HepG2 (cell line): ENCODE measurements around the gene SQOR. TPM values are rescaled to one million over a fixed set of nuclear protein-coding genes. Genes with fewer than 3 reads are reported as not detected.

Experiments used
- CBX5 ChIP-seq: sonication (generic); formaldehyde crosslinking; IDR thresholded peaks from 2 replicates; pipeline ENCODE4 v1.4.0; 2020; ENCODE audit warnings: missing genetic modification reagents, borderline replicate concordance
- DRAP1 ChIP-seq: IDR thresholded peaks from 2 replicates; pipeline ENCODE4 v1.6.1; 2016; ENCODE audit warnings: missing genetic modification reagents, missing compliant biosample characterization
- FOSL2 ChIP-seq: sonication (generic); formaldehyde crosslinking; IDR thresholded peaks from 2 replicates; pipeline ENCODE4 v1.4.0; 2020; ENCODE audit warnings: missing genetic modification reagents
- FOXO1 ChIP-seq: sonication (generic); formaldehyde crosslinking; IDR thresholded peaks from 2 replicates; pipeline ENCODE4 v1.4.0; 2020; ENCODE audit warnings: missing genetic modification reagents
- FOXP4 ChIP-seq: sonication (generic); formaldehyde crosslinking; IDR thresholded peaks from 2 replicates; pipeline ENCODE4 v1.4.0; 2020; ENCODE audit warnings: missing genetic modification reagents
- GATAD1 ChIP-seq: IDR thresholded peaks from 2 replicates; pipeline ENCODE4 v1.6.1; 2016; ENCODE audit warnings: missing genetic modification reagents, missing compliant biosample characterization
- HOXA9 ChIP-seq: sonication (generic); formaldehyde crosslinking; IDR thresholded peaks from 2 replicates; pipeline ENCODE4 v1.8.1; 2022; ENCODE audit warnings: missing genetic modification reagents, mild to moderate bottlenecking, moderate library complexity, borderline replicate concordance
- KAT8 ChIP-seq: IDR thresholded peaks from 2 replicates; pipeline ENCODE4 v1.6.1; 2016; ENCODE audit warnings: missing genetic modification reagents, missing compliant biosample characterization
- KDM5B ChIP-seq: sonication (generic); formaldehyde crosslinking; IDR thresholded peaks from 2 replicates; pipeline ENCODE4 v1.4.0; 2020; ENCODE audit warnings: missing genetic modification reagents, mild to moderate bottlenecking, borderline replicate concordance
- MYC ChIP-seq: sonication (generic); formaldehyde crosslinking; IDR thresholded peaks from 2 replicates; pipeline ENCODE4 v1.9.0; 2021; ENCODE audit warnings: missing genetic modification reagents, borderline replicate concordance
- PITX1 ChIP-seq: sonication (generic); formaldehyde crosslinking; IDR thresholded peaks from 2 replicates; pipeline ENCODE4 v1.5.1; 2020; ENCODE audit warnings: mild to moderate bottlenecking, missing genetic modification reagents
- RFX3 ChIP-seq: IDR thresholded peaks from 2 replicates; pipeline ENCODE4 v1.6.1; 2016; ENCODE audit warnings: missing biosample characterization, missing genetic modification reagents
- RXRB ChIP-seq: IDR thresholded peaks from 2 replicates; pipeline ENCODE4 v1.6.1; 2016; ENCODE audit warnings: borderline replicate concordance, missing genetic modification reagents, missing compliant biosample characterization
- SMAD1 ChIP-seq: sonication (generic); formaldehyde crosslinking; IDR thresholded peaks from 2 replicates; pipeline ENCODE4 v1.4.0; 2020; ENCODE audit warnings: missing genetic modification reagents, low read depth, mild to moderate bottlenecking, borderline replicate concordance
- SOX5 ChIP-seq: IDR thresholded peaks from 2 replicates; pipeline ENCODE4 v1.6.1; 2016; ENCODE audit warnings: borderline replicate concordance
- THAP11 ChIP-seq: IDR thresholded peaks from 2 replicates; pipeline ENCODE4 v1.6.1; 2016; ENCODE audit warnings: missing biosample characterization, missing genetic modification reagents
- THRA ChIP-seq: sonication (generic); formaldehyde crosslinking; IDR thresholded peaks from 2 replicates; pipeline ENCODE4 v1.4.0; 2020; ENCODE audit warnings: missing genetic modification reagents, borderline replicate concordance
- TRIM24 ChIP-seq: sonication (generic); formaldehyde crosslinking; IDR thresholded peaks from 2 replicates; pipeline ENCODE4 v1.8.0; 2022; ENCODE audit warnings: mild to moderate bottlenecking, missing genetic modification reagents
- ZFX ChIP-seq: sonication (generic); formaldehyde crosslinking; IDR thresholded peaks from 2 replicates; pipeline ENCODE4 v1.4.0; 2020; ENCODE audit warnings: mild to moderate bottlenecking, low read depth, missing genetic modification reagents, moderate library complexity
- ZKSCAN5 ChIP-seq: sonication (generic); formaldehyde crosslinking; IDR thresholded peaks from 2 replicates; pipeline ENCODE4 v1.5.1; 2020; ENCODE audit warnings: mild to moderate bottlenecking, missing genetic modification reagents
- ZNF792 ChIP-seq: IDR thresholded peaks from 2 replicates; pipeline ENCODE4 v1.6.1; 2016
- polyA plus RNA-seq, 8 experiments: library from polyadenylated mRNA; depleted of rRNA in 3 of 8; stranded (reverse) in 7 of 8; unstranded in 1 of 8; fragments of >200 nt; fragmentation: Illumina TruSeq in 4 of 8; extraction: Trizol in 4 of 8; gene quantifications; 2 replicates each; pipeline versions ENCODE4 v1.2.1 to v1.2.3, GENCODE V29; 2011 to 2016; ENCODE audit warnings: low read depth in 4 of 8, missing spikeins in 1 of 8, mixed read lengths in 1 of 8; ENCODE audit not compliant: insufficient read depth in 1 of 8
- total RNA-seq, 5 experiments: library from RNA; depleted of rRNA; stranded (reverse); fragments of >200 nt; fragmentation: Illumina TruSeq; extraction: Trizol; gene quantifications; 2 replicates each; pipeline ENCODE4 v1.2.3, GENCODE V29; 2016; ENCODE audit warnings: low read depth in 1 of 5
- TF ChIP-seq, protein P1 (sequence below): IDR thresholded peaks from 2 replicates; pipeline ENCODE4 v1.6.1; 2016; ENCODE audit warnings: mild to moderate bottlenecking
- TF ChIP-seq, protein P2 (sequence below): IDR thresholded peaks from 2 replicates; pipeline ENCODE4 v1.6.1; 2012; ENCODE audit warnings: low read depth, low read length, improper control_type of control experiment
- TF ChIP-seq, protein P3 (sequence below), 2 experiments: fragments of 450-650 bp in 1 of 2; sonication (generic) in 1 of 2; formaldehyde crosslinking; IDR thresholded peaks; 2 replicates each; pipeline versions ENCODE4 v1.5.0 to v1.8.0; 2020 to 2022; ENCODE audit warnings: mild to moderate bottlenecking in 1 of 2, missing genetic modification reagents in 1 of 2

The SQOR gene
- total and polyA plus RNA-seq, 2 of the 13 experiments (the other 11 are each of a cell fraction or from before 2014, with no cell fraction given) = 19.3 to 19.4 TPM

GRCh38 chr15:45641374-45641781 is 6.5 kb downstream of the SQOR start (continued):
- TF ChIP-seq THRA (CRISPR knock-in tag) = no peak; the same call in 1 of the 2 replicates
- TF ChIP-seq, protein P1, sequence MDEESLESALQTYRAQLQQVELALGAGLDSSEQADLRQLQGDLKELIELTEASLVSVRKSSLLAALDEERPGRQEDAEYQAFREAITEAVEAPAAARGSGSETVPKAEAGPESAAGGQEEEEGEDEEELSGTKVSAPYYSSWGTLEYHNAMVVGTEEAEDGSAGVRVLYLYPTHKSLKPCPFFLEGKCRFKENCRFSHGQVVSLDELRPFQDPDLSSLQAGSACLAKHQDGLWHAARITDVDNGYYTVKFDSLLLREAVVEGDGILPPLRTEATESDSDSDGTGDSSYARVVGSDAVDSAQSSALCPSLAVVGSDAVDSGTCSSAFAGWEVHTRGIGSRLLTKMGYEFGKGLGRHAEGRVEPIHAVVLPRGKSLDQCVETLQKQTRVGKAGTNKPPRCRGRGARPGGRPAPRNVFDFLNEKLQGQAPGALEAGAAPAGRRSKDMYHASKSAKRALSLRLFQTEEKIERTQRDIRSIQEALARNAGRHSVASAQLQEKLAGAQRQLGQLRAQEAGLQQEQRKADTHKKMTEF = peak; percentile 70; the same call in 1 of the 2 replicates
- TF ChIP-seq, protein P2, sequence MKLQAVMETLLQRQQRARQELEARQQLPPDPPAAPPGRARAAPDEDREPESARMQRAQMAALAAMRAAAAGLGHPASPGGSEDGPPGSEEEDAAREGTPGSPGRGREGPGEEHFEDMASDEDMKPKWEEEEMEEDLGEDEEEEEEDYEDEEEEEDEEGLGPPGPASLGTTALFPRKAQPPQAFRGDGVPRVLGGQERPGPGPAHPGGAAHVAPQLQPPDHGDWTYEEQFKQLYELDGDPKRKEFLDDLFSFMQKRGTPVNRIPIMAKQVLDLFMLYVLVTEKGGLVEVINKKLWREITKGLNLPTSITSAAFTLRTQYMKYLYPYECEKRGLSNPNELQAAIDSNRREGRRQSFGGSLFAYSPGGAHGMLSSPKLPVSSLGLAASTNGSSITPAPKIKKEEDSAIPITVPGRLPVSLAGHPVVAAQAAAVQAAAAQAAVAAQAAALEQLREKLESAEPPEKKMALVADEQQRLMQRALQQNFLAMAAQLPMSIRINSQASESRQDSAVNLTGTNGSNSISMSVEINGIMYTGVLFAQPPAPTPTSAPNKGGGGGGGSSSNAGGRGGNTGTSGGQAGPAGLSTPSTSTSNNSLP = peak; percentile 97
- TF ChIP-seq CBX5 = peak; percentile 44; the same call in 1 of the 2 replicates
- no peak for TF ChIP-seq MYC (CRISPR knock-in tag)
- no peak for TF ChIP-seq RFX3
- peak; percentile 44; the same call in 1 of the 2 replicates for TF ChIP-seq DRAP1 (CRISPR knock-in tag)
- TF ChIP-seq FOXP4 (CRISPR knock-in tag) = peak; percentile 69
- TF ChIP-seq KAT8 = peak; percentile 47; the same call in 1 of the 2 replicates
- TF ChIP-seq ZNF792 (CRISPR knock-in tag) = peak; percentile 80
- no peak for TF ChIP-seq ZFX
- TF ChIP-seq THAP11 = peak; percentile 44; the same call in 1 of the 2 replicates
- no peak for TF ChIP-seq ZKSCAN5
- no peak for TF ChIP-seq TRIM24
- peak; percentile 40; the same call in 1 of the 2 replicates for TF ChIP-seq GATAD1 (CRISPR knock-in tag)
- TF ChIP-seq, protein P3, sequence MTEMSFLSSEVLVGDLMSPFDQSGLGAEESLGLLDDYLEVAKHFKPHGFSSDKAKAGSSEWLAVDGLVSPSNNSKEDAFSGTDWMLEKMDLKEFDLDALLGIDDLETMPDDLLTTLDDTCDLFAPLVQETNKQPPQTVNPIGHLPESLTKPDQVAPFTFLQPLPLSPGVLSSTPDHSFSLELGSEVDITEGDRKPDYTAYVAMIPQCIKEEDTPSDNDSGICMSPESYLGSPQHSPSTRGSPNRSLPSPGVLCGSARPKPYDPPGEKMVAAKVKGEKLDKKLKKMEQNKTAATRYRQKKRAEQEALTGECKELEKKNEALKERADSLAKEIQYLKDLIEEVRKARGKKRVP (CRISPR knock-in tag; IDR thresholded peaks at IDR 0.05) = peak in 1 of 2 experiments; percentile 58; a peak in 2 of 4 replicates
- TF ChIP-seq SMAD1 (CRISPR knock-in tag) = no peak
- TF ChIP-seq SOX5 (CRISPR knock-in tag) = peak; percentile 75
- peak; percentile 54; the same call in 1 of the 2 replicates for TF ChIP-seq FOXO1
- 0 out of 2 replicates have a peak, but pooled peaks have one; percentile 32 for TF ChIP-seq PITX1 (CRISPR knock-in tag)
- TF ChIP-seq RXRB (CRISPR knock-in tag) = peak; percentile 72
- no peak for TF ChIP-seq HOXA9
- peak; percentile 90 for TF ChIP-seq FOSL2 (CRISPR knock-in tag)
- TF ChIP-seq KDM5B (CRISPR knock-in tag) = no peak
